Astrocyte of the spinal cord (primary cell): ENCODE results near the gene GRB10.

Experiments
- DNase-seq: peaks from one replicate; pipeline ENCODE4 v3.0.0; 2011; ENCODE audit warnings: low read depth, low spot score
- H3K4me3 ChIP-seq: 2 replicates; pipeline ENCODE4 v1.5.1; 2011; ENCODE audit warnings: low read depth, mild to moderate bottlenecking, low read length, moderate library complexity
- CTCF ChIP-seq: IDR thresholded peaks from 2 replicates; pipeline ENCODE4 v1.5.1; 2012; ENCODE audit warnings: low read depth, mild to moderate bottlenecking, low read length, inconsistent platforms
- in situ Hi-C: cut with HindIII; loops from 2 replicates; pipeline ENCODE4 v1.10.0; 2017; ENCODE audit warnings: low sequenced_read_pairs

The GRB10 gene

GRCh38 chr7:50824882-50825281, 42.2 kb upstream of the GRB10 start:
- H3K4me3 ChIP-seq: no peak overlapping the region
- in situ Hi-C loops: no loop called here
- DNase-seq: no peak
- no peak for TF ChIP-seq CTCF

DNA sequence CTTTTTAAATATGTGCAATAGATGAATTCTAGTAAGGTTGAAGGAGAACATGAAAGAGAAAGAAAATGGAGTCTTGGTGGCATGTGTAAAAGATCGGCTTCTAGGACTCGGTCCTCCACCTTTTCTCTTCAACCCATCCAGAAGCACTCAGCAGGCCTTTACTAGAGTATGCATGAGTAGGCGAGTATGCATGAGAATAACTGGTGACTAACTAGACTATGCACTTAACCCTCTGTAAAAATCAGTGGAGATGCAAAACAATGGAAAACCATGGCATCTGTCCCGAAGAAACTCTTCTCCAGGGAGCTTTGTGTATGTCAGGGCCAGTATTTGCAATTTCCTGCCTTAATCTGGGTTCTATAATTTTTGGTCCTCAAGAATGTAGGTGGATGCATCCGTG, 40.0 kb upstream of the GRB10 start:
- in situ Hi-C loops: no loop called here
- no peak for TF ChIP-seq CTCF
- DNase-seq: peak; percentile 58
- H3K4me3 ChIP-seq: no peak overlapping the region

DNA sequence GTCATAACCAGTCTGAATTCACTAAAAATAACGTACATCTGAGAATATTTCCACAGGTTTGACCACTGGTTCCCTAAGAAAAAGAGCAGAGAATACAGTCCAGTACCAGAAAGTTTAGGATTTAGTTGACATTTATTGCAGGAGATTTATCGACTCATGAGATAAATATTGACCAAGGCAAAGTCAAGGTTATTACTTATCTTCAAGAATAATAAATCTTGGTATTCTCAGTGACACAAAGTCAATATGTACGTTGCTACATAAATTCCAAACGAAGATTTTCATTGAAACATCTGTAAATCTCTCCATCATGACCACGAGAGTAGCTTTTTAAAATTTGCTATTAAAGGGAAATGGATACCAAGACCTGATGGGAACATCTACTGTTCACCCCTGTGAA, 39.4 kb upstream of the GRB10 start:
- H3K4me3 ChIP-seq: no peak overlapping the region
- in situ Hi-C loops: no loop called here
- no peak for TF ChIP-seq CTCF
- no peak for DNase-seq

DNA sequence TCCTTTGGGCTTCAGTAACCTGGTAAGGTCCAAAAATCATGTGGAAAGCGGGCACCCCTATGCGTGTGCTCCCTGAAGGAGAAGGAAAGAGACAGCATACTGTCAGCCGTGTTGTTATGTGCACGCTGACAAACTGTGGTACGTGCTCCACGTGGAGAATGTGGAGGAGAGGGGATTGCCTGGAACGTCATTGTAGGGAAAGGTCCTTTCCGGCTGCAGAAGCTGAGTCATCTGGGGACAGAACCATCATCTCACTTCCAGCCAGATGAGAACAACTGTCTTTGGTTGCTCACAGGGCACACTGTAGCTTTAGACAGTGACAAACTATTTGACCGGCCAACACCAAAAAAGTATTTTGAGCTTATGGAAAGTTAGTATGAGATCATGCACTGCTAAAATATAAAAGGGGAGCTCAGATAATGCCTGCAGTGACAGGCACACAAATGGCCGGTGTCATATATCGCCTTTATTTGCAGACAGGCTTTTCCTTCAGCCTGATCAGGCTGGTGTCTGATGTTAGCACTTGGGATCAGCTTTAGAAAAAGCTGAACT, 38.8 kb upstream of the GRB10 start:
- in situ Hi-C loops: no loop called here
- TF ChIP-seq CTCF: no peak
- no peak for DNase-seq
- no peak overlapping the region for H3K4me3 ChIP-seq

GRCh38 chr7:50818324-50818723, 35.6 kb upstream of the GRB10 start:
- TF ChIP-seq CTCF: no peak
- no peak for DNase-seq
- H3K4me3 ChIP-seq: no peak overlapping the region
- in situ Hi-C loops: no loop called here

DNA sequence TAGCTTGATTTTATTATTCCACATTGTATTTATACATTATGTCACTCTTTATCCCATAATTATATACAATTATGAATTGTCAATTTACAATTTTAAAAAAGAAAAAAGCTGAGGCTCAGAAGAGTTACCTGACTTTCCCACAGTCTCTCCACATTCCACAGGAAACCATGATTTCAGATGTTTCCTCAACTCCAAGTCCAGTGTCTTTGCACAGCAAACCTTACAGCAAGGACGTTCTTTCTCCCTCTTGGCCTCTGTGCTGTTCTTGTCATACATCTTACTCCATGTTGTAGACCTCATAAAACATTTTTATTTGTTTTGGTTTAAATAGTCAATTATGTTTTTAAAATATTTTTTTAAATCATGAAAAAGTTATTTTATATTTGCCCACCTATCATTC, 34.9 kb upstream of the GRB10 start:
- TF ChIP-seq CTCF: no peak
- DNase-seq: no peak
- in situ Hi-C loops: no loop called here
- no peak overlapping the region for H3K4me3 ChIP-seq

- no peak for DNase-seq
- no peak for TF ChIP-seq CTCF
- no peak overlapping the region for H3K4me3 ChIP-seq
- in situ Hi-C loops: no loop called here
Measured at GRCh38 chr7:50815138-50815537, 32.4 kb upstream of the GRB10 start.
